HepG2 (cell line): ENCODE results near the gene SPX.

ENCODE experiments used
- CEBPB ChIP-seq: IDR thresholded peaks from 2 replicates; pipeline ENCODE4 v1.6.1; 2011; ENCODE audit warnings: low read depth, low read length, improper control_type of control experiment, borderline replicate concordance
- KAT2B ChIP-seq: fragments of 150-350 bp; IDR thresholded peaks from 2 replicates; pipeline ENCODE4 v1.6.1; 2014; ENCODE audit warnings: low read depth, low read length, borderline replicate concordance
- MAX ChIP-seq: IDR thresholded peaks from 2 replicates; pipeline ENCODE4 v1.6.1; 2012; ENCODE audit warnings: inconsistent platforms
- NFRKB ChIP-seq: fragments of 450-650 bp; IDR thresholded peaks from 2 replicates; pipeline ENCODE4 v1.6.1; 2017
- SMYD3 ChIP-seq: sonication (generic); formaldehyde crosslinking; IDR thresholded peaks from 2 replicates; pipeline ENCODE4 v1.8.1; 2023; ENCODE audit warnings: mild to moderate bottlenecking, missing genetic modification reagents
- TAF1 ChIP-seq: sonication (generic); formaldehyde crosslinking; IDR thresholded peaks from 2 replicates; pipeline ENCODE4 v1.4.0; 2020; ENCODE audit warnings: missing genetic modification reagents
- TBP ChIP-seq: sonication (generic); formaldehyde crosslinking; IDR thresholded peaks from 2 replicates; pipeline ENCODE4 v1.5.0; 2020; ENCODE audit warnings: missing genetic modification reagents
- ZNF275 ChIP-seq: sonication (generic); formaldehyde crosslinking; IDR thresholded peaks from 2 replicates; pipeline ENCODE4 v1.8.0; 2022; ENCODE audit warnings: missing genetic modification reagents, mild to moderate bottlenecking, inconsistent platforms, borderline replicate concordance
- TF ChIP-seq, protein P1 (sequence below): sonication (generic); formaldehyde crosslinking; IDR thresholded peaks from 2 replicates; pipeline ENCODE4 v1.4.0; 2020; ENCODE audit warnings: mild to moderate bottlenecking, missing genetic modification reagents, borderline replicate concordance

GRCh38 chr12:21566907-21567394 is 40.9 kb downstream of the SPX start:
- TF ChIP-seq NFRKB (no peak), TBP (CRISPR knock-in tag) (no peak), MAX (no peak), ZNF275 (CRISPR knock-in tag) (no peak), SMYD3 (no peak), CEBPB (no peak), TAF1 (CRISPR knock-in tag) (no peak), KAT2B (no peak)
- TF ChIP-seq, protein P1, sequence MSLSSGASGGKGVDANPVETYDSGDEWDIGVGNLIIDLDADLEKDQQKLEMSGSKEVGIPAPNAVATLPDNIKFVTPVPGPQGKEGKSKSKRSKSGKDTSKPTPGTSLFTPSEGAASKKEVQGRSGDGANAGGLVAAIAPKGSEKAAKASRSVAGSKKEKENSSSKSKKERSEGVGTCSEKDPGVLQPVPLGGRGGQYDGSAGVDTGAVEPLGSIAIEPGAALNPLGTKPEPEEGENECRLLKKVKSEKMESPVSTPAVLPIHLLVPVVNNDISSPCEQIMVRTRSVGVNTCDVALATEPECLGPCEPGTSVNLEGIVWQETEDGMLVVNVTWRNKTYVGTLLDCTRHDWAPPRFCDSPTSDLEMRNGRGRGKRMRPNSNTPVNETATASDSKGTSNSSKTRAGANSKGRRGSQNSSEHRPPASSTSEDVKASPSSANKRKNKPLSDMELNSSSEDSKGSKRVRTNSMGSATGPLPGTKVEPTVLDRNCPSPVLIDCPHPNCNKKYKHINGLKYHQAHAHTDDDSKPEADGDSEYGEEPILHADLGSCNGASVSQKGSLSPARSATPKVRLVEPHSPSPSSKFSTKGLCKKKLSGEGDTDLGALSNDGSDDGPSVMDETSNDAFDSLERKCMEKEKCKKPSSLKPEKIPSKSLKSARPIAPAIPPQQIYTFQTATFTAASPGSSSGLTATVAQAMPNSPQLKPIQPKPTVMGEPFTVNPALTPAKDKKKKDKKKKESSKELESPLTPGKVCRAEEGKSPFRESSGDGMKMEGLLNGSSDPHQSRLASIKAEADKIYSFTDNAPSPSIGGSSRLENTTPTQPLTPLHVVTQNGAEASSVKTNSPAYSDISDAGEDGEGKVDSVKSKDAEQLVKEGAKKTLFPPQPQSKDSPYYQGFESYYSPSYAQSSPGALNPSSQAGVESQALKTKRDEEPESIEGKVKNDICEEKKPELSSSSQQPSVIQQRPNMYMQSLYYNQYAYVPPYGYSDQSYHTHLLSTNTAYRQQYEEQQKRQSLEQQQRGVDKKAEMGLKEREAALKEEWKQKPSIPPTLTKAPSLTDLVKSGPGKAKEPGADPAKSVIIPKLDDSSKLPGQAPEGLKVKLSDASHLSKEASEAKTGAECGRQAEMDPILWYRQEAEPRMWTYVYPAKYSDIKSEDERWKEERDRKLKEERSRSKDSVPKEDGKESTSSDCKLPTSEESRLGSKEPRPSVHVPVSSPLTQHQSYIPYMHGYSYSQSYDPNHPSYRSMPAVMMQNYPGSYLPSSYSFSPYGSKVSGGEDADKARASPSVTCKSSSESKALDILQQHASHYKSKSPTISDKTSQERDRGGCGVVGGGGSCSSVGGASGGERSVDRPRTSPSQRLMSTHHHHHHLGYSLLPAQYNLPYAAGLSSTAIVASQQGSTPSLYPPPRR (CRISPR knock-in tag), result no peak
